Measurements from ENCODE around the gene WWOX.

Gene WWOX

DNA sequence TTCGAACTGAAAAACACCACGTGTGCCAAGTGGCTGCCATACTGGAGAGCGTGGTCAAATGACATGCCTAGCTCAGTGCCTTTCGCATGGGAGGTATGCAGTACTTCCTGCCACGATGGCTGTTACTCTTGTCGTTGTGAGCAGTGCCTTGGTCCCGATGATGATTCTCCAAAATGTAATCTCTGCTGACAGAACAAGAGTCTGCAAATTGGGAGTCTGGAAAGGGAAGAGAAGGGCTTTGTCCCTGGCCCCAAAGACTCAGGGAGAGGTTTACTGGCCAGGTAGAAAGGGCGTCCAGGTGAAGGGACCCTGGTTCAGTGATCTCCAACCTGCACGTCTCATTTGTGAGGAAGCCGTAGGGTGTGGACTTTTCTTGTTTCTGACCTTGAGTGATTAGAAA, 336.6 kb downstream of the WWOX start:
- TF ChIP-seq, protein P1, sequence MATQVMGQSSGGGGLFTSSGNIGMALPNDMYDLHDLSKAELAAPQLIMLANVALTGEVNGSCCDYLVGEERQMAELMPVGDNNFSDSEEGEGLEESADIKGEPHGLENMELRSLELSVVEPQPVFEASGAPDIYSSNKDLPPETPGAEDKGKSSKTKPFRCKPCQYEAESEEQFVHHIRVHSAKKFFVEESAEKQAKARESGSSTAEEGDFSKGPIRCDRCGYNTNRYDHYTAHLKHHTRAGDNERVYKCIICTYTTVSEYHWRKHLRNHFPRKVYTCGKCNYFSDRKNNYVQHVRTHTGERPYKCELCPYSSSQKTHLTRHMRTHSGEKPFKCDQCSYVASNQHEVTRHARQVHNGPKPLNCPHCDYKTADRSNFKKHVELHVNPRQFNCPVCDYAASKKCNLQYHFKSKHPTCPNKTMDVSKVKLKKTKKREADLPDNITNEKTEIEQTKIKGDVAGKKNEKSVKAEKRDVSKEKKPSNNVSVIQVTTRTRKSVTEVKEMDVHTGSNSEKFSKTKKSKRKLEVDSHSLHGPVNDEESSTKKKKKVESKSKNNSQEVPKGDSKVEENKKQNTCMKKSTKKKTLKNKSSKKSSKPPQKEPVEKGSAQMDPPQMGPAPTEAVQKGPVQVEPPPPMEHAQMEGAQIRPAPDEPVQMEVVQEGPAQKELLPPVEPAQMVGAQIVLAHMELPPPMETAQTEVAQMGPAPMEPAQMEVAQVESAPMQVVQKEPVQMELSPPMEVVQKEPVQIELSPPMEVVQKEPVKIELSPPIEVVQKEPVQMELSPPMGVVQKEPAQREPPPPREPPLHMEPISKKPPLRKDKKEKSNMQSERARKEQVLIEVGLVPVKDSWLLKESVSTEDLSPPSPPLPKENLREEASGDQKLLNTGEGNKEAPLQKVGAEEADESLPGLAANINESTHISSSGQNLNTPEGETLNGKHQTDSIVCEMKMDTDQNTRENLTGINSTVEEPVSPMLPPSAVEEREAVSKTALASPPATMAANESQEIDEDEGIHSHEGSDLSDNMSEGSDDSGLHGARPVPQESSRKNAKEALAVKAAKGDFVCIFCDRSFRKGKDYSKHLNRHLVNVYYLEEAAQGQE (IDR thresholded peaks at IDR 0.05; ENCODE audit: insufficient read depth in 1 of 2, low read depth in 2 of 2, low read length in 2 of 2): no peak
- TF ChIP-seq TAF1 (IDR thresholded peaks at IDR 0.05; ENCODE audit: borderline replicate concordance, insufficient read depth, low read length): no peak
- TF ChIP-seq SIN3A (IDR thresholded peaks at IDR 0.05; ENCODE audit: borderline replicate concordance, insufficient read depth, low read length): no peak
- TF ChIP-seq FOXP2 (optimal IDR thresholded peaks at IDR 0.05; ENCODE audit: borderline replicate concordance, extremely low read depth, extremely low read length, insufficient read depth): no peak
- no peak for TF ChIP-seq POLR2AphosphoS5 (IDR thresholded peaks at IDR 0.05; ENCODE audit: low read depth, low read length)

DNA sequence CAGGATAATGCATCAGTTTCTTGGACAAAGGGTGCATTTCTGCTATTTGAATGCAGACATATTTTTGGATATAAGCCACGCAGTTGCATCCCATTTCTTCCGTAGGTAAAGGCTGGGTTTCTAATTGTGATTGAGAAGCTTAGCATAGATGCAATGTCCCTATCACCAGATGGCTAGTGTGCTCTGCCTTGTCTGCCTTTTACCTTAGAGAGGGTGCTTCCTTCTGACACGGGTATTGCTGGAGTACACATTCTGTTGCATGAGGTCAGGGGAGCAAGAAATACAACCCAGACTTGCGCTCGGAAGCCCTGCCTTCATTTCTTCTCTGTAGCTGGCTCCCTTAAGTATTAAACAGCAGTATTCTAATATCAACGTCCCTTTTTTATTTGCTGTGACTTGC, 337.4 kb downstream of the WWOX start:
- TF ChIP-seq TAF1 (IDR thresholded peaks at IDR 0.05; ENCODE audit: borderline replicate concordance, insufficient read depth, low read length) (no peak), SIN3A (IDR thresholded peaks at IDR 0.05; ENCODE audit: borderline replicate concordance, insufficient read depth, low read length) (no peak), FOXP2 (optimal IDR thresholded peaks at IDR 0.05; ENCODE audit: borderline replicate concordance, extremely low read depth, extremely low read length, insufficient read depth) (no peak), POLR2AphosphoS5 (IDR thresholded peaks at IDR 0.05; ENCODE audit: low read depth, low read length) (no peak)
- TF ChIP-seq, protein P1 (IDR thresholded peaks at IDR 0.05; ENCODE audit: insufficient read depth in 1 of 2, low read depth in 2 of 2, low read length in 2 of 2): no peak

DNA sequence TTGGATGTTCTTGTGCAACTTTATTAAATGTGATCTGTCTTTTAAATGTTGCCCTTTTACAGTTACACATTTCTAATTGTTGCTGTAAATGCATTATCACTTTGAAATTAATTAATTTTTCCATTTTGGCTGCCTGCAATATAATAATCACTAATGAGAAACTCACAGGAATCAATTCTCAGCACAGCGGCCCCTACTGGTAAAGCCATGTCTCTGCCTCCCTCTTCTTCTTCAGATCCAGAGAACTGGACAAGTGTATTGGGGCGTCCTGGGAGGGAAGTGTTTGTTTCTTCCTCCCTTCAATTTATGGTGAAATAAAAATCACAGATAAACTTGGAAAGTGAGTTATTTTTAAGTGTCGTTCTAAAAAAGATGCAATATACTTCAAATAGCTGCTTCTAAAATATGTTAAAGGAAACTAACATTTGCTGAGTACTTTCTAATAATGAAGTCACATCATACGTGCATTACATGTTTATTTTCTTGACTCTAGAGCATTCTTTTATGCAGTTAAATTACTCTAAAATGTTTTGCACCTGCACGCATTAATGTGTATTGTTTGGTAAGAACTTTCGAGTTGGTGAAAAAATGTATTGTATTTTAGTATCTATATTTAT, 338.0 kb downstream of the WWOX start:
- no peak for TF ChIP-seq TAF1 (IDR thresholded peaks at IDR 0.05; ENCODE audit: borderline replicate concordance, insufficient read depth, low read length)
- TF ChIP-seq, protein P1 (IDR thresholded peaks at IDR 0.05; ENCODE audit: insufficient read depth in 1 of 2, low read depth in 2 of 2, low read length in 2 of 2): no peak
- TF ChIP-seq FOXP2 (optimal IDR thresholded peaks at IDR 0.05; ENCODE audit: borderline replicate concordance, extremely low read depth, extremely low read length, insufficient read depth): no peak
- no peak for TF ChIP-seq SIN3A (IDR thresholded peaks at IDR 0.05; ENCODE audit: borderline replicate concordance, insufficient read depth, low read length)
- no peak for TF ChIP-seq POLR2AphosphoS5 (IDR thresholded peaks at IDR 0.05; ENCODE audit: low read depth, low read length)

DNA sequence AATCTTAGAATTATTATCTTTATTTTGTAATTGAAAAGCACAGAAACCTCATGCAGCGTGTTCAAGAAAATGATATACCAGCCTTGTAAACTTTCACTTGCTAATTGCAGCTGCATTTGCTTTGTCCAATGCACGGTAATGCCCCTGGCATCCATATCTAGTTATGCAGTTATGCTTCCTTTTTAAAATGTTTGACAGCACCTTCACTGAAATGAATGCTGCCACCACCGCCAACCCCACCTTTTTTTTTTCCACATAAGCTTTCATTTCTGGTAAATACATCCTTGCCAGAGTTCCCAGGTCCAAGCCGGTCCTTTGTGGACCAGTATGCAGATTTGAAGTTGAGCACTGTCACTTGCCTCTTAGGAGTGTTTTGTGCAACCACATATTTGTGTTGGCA, 338.8 kb downstream of the WWOX start:
- TF ChIP-seq TAF1 (IDR thresholded peaks at IDR 0.05; ENCODE audit: borderline replicate concordance, insufficient read depth, low read length): no peak
- TF ChIP-seq FOXP2 (optimal IDR thresholded peaks at IDR 0.05; ENCODE audit: borderline replicate concordance, extremely low read depth, extremely low read length, insufficient read depth): no peak
- no peak for TF ChIP-seq POLR2AphosphoS5 (IDR thresholded peaks at IDR 0.05; ENCODE audit: low read depth, low read length)
- TF ChIP-seq, protein P1 (IDR thresholded peaks at IDR 0.05; ENCODE audit: insufficient read depth in 1 of 2, low read depth in 2 of 2, low read length in 2 of 2): no peak
- no peak for TF ChIP-seq SIN3A (IDR thresholded peaks at IDR 0.05; ENCODE audit: borderline replicate concordance, insufficient read depth, low read length)
